ENCODE data around the gene PHOX2A.

PHOX2A gene

DNA sequence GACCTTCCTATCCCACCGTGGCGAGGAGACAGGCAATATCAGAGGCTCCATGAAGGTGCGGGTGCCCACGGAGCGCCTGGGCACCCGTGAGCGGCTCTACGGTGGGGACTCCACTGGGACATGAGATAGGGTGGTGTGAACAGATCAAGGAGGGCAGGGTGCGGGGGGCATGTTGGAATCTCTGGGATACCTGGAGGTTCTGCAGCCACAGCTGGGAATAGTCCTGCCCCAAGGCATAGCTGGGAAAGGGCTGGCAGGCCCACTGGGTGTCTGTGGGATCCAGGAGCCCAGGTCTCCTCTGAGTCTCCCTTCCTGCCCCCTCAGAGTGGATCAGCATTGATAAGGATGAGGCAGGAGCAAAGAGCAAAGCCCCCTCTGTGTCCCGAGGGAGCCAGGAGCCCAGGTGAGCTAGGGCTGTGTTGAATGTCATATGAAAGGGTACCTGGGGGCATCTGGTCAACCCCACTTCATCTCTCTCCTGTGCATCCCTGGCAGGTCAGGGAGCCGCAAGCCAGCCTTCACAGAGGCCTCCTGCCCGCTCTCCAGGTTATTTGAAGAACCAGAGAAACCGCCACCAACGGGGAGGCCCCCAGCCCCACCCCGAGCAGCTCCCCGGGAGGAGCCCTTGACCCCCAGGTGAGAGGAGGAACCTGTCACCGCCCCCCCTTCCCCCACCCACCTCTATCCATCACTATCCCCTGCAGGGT, 8.5 kb downstream of the PHOX2A start:
- H3K4me1 ChIP-seq (ENCODE audit: control insufficient read depth in 1 of 2, insufficient read depth in 1 of 2, low read depth in 1 of 2, low read length in 1 of 2): peaks cover 13 to 15% of the 10 kb centered on the region in 2 experiments
- TF ChIP-seq, protein P1, sequence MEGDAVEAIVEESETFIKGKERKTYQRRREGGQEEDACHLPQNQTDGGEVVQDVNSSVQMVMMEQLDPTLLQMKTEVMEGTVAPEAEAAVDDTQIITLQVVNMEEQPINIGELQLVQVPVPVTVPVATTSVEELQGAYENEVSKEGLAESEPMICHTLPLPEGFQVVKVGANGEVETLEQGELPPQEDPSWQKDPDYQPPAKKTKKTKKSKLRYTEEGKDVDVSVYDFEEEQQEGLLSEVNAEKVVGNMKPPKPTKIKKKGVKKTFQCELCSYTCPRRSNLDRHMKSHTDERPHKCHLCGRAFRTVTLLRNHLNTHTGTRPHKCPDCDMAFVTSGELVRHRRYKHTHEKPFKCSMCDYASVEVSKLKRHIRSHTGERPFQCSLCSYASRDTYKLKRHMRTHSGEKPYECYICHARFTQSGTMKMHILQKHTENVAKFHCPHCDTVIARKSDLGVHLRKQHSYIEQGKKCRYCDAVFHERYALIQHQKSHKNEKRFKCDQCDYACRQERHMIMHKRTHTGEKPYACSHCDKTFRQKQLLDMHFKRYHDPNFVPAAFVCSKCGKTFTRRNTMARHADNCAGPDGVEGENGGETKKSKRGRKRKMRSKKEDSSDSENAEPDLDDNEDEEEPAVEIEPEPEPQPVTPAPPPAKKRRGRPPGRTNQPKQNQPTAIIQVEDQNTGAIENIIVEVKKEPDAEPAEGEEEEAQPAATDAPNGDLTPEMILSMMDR (IDR thresholded peaks at IDR 0.05): no peak
- H3K27me3 ChIP-seq: peaks cover 25% of the 10 kb centered on the region
- no peaks in the 10 kb centered on the region for H3K9me3 ChIP-seq
- peaks cover 84% of the 10 kb centered on the region for H3K36me3 ChIP-seq
- no peak overlapping the region for H3K4me3 ChIP-seq (ENCODE audit: low read depth in 1 of 2, low read length in 1 of 2)
- H3K27ac ChIP-seq: no peak overlapping the region

DNA sequence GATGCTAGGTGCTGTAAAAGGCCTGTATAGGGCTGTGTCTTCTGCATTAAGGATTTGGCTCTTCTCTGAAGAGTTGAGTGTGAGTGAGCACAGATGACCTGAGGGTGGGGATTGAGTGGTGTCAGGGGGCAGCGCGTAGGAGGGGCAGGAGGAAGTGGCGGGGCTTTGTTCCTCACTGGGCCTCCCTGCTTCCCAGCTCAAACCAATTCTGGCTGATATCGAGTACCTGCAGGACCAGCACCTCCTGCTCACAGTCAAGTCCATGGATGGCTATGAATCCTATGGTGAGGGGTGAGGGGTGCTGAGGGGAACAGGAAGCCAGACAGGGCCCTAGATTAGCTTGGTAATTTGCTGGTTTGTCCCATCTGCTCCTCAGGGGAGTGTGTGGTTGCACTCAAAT, 9.1 kb downstream of the PHOX2A start:
- TF ChIP-seq, protein P1 (IDR thresholded peaks at IDR 0.05): no peak
- Histone ChIP-seq H3K27me3 (peaks cover 19% of the 10 kb centered on the region), H3K36me3 (peaks cover 90% of the 10 kb centered on the region), H3K4me1 (ENCODE audit: control insufficient read depth in 1 of 2, insufficient read depth in 1 of 2, low read depth in 1 of 2, low read length in 1 of 2) (peaks cover 7 to 9% of the 10 kb centered on the region in 2 experiments), H3K9me3 (no peaks in the 10 kb centered on the region), H3K4me3 (ENCODE audit: low read depth in 1 of 2, low read length in 1 of 2) (no peak overlapping the region), H3K27ac (no peak overlapping the region)

DNA sequence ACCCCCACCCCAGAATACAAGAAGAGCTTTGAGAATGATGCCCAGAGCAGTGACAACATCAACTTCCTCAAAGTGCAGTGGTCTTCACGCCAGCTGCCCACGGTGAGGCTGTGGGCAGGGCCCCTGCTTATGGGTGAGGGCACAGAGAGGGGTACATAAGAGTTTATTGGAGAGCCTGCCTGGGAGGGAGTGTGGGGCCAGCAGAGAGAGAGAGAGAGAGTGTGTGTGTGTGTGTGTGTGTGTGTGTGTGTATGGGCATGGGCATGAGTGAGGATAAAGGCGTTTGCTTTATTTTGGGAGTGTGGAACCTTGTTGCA, 9.5 kb downstream of the PHOX2A start:
- TF ChIP-seq, protein P1 (IDR thresholded peaks at IDR 0.05): no peak
- Histone ChIP-seq H3K36me3 (peaks cover 94% of the 10 kb centered on the region), H3K27ac (no peak overlapping the region), H3K4me1 (ENCODE audit: control insufficient read depth in 1 of 2, insufficient read depth in 1 of 2, low read depth in 1 of 2, low read length in 1 of 2) (peaks cover 3 to 5% of the 10 kb centered on the region in 2 experiments), H3K9me3 (peaks cover 3% of the 10 kb centered on the region), H3K27me3 (peaks cover 14% of the 10 kb centered on the region), H3K4me3 (ENCODE audit: low read depth in 1 of 2, low read length in 1 of 2) (no peak overlapping the region)

DNA sequence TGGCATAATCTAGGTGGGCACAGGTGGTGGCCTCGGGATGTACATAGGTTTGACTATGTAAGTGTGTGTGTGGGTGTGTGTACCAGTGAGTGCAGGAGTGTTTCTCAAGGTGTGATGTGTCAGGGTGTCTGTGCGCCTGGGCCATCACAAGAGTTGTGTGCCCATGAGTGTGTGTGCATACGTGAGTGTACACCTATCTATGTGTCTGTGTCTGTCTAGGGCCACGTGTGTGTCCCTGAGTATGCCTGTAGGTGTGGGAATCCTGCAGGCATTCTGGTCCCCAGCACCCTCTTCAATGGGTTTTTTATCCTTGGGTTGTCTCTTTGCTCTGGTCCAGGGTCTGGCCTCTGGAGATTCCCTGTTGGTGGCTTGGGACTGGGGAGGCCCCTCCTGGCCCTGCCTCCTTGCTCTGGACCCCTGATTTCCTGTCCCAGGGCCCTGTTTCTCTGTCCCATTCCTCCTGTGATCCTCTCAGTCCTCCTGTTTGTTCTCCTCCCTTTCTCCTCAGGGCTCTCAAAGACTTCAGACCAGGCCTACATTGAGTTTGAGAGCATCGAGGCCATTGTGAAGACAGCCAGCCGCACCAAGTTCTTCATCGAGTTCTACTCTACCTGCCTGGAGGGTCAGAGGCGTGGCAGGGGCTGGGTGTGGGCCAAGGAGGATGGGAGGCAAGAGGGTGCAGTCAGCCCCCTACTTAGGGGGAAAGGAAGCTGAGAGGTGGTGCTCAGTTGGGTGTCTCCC, 10.0 kb downstream of the PHOX2A start:
- no peaks in the 10 kb centered on the region for H3K4me1 ChIP-seq (ENCODE audit: control insufficient read depth in 1 of 2, insufficient read depth in 1 of 2, low read depth in 1 of 2, low read length in 1 of 2)

DNA sequence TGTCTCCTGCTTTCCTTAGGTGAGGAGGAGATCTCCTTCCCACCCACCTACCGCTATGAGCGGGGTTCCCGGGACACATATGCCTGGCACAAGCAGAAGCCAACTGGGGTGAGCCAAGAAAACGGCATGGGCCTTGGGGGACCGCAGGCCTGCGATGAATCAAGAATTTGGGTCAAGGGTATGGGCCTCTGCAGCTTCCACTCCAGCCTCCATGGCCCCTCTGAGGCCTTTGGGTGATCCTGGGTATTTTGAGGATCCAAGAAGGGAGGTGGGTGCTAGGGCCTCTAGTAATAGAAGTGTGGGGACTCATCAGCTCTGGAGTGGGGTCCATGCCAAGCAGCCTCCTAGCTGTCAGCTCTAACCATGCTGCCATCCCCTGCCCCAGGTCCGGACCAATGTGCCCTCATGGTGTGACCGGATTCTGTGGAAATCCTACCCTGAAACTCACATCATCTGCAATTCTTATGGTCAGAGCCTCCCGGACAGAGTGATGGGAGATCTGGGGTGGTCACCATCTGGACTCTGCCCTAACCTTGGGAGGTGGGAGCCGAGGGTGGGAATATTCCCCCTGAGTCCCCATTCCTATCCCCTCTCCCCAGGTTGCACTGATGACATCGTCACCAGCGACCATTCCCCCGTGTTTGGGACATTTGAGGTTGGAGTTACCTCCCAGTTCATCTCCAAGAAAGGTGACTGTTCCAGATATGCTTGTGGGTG, 10.8 kb downstream of the PHOX2A start:
- H3K9me3 ChIP-seq: peaks cover 3% of the 10 kb centered on the region
- no peak overlapping the region for H3K27ac ChIP-seq
- H3K36me3 ChIP-seq: peaks cover 100% of the 10 kb centered on the region
- TF ChIP-seq, protein P1 (IDR thresholded peaks at IDR 0.05): no peak
- H3K27me3 ChIP-seq: peaks cover 2% of the 10 kb centered on the region
- H3K4me3 ChIP-seq (ENCODE audit: low read depth in 1 of 2, low read length in 1 of 2): no peak overlapping the region
- no peaks in the 10 kb centered on the region for H3K4me1 ChIP-seq (ENCODE audit: control insufficient read depth in 1 of 2, insufficient read depth in 1 of 2, low read depth in 1 of 2, low read length in 1 of 2)

More for the DNA sequence above, 10.0 kb downstream of the PHOX2A start:
- H3K9me3 ChIP-seq: peaks cover 3% of the 10 kb centered on the region
- no peak overlapping the region for H3K4me3 ChIP-seq (ENCODE audit: low read depth in 1 of 2, low read length in 1 of 2)
- TF ChIP-seq, protein P1 (IDR thresholded peaks at IDR 0.05): no peak
- peaks cover 100% of the 10 kb centered on the region for H3K36me3 ChIP-seq
- peaks cover 9% of the 10 kb centered on the region for H3K27me3 ChIP-seq
- H3K27ac ChIP-seq: no peak overlapping the region

Measured in neutrophil (primary cell).